ENCODE data around the gene TPSB2. TPM values are rescaled to one million over a fixed set of nuclear protein-coding genes. Genes with fewer than 3 reads are reported as not detected.
"Not testable (repeated sequence)": the region's sequence is repeated elsewhere in the genome, so short reads cannot be mapped to it uniquely, and the experiment has no call there.

The TPSB2 gene
- total RNA-seq, 1 donor from 2014 or later, result not detected

GRCh38 chr16:1269418-1269817 lies 39.4 kb upstream of the TPSB2 start:
- H3K27me3 Mint-ChIP-seq (ENCODE audit: low read depth); H3K4me1 Mint-ChIP-seq (ENCODE audit: low read depth); intact Hi-C loops (cut with micrococcal nuclease); H3K36me3 Mint-ChIP-seq (ENCODE audit: low read depth); H3K9me3 Mint-ChIP-seq; H3K4me3 Mint-ChIP-seq (ENCODE audit: low read depth); DNase-seq (ENCODE audit: low spot score); H3K27ac Mint-ChIP-seq: not testable (repeated sequence)

GRCh38 chr16:1265826-1266225 lies 35.8 kb upstream of the TPSB2 start:
- intact Hi-C loops (cut with micrococcal nuclease), result no loop called here
- no peaks in the 10 kb centered on the region for H3K4me1 Mint-ChIP-seq (ENCODE audit: low read depth)
- H3K36me3 Mint-ChIP-seq (ENCODE audit: low read depth), result no peaks in the 10 kb centered on the region
- peaks cover 3% of the 10 kb centered on the region for H3K27me3 Mint-ChIP-seq (ENCODE audit: low read depth)
- no peak overlapping the region for H3K4me3 Mint-ChIP-seq (ENCODE audit: low read depth)
- no peak overlapping the region for H3K27ac Mint-ChIP-seq
- peaks cover 10% of the 10 kb centered on the region for H3K9me3 Mint-ChIP-seq
- DNase-seq (ENCODE audit: low spot score), result no peak

- no peaks in the 10 kb centered on the region for H3K36me3 Mint-ChIP-seq (ENCODE audit: low read depth)
- intact Hi-C loops (cut with micrococcal nuclease), result no loop called here
- H3K27ac Mint-ChIP-seq, result no peak overlapping the region
- peaks cover 8% of the 10 kb centered on the region for H3K27me3 Mint-ChIP-seq (ENCODE audit: low read depth)
- no peak overlapping the region for H3K4me3 Mint-ChIP-seq (ENCODE audit: low read depth)
- H3K9me3 Mint-ChIP-seq, result peaks cover 10% of the 10 kb centered on the region
- DNase-seq (ENCODE audit: low spot score), result no peak
- no peaks in the 10 kb centered on the region for H3K4me1 Mint-ChIP-seq (ENCODE audit: low read depth)
Observed at GRCh38 chr16:1265090-1265630, 35.2 kb upstream of the TPSB2 start.

- no peak overlapping the region for H3K27ac Mint-ChIP-seq
- no peaks in the 10 kb centered on the region for H3K36me3 Mint-ChIP-seq (ENCODE audit: low read depth)
- intact Hi-C loops (cut with micrococcal nuclease), result no loop called here
- H3K4me3 Mint-ChIP-seq (ENCODE audit: low read depth), result no peak overlapping the region
- H3K9me3 Mint-ChIP-seq, result peaks cover 10% of the 10 kb centered on the region
- peaks cover 8% of the 10 kb centered on the region for H3K27me3 Mint-ChIP-seq (ENCODE audit: low read depth)
- H3K4me1 Mint-ChIP-seq (ENCODE audit: low read depth), result no peaks in the 10 kb centered on the region
- no peak for DNase-seq (ENCODE audit: low spot score)
Observed at GRCh38 chr16:1264345-1265089, 34.5 kb upstream of the TPSB2 start.

- Mint-ChIP-seq H3K4me3 (ENCODE audit: low read depth) (no peak overlapping the region), H3K36me3 (ENCODE audit: low read depth) (no peaks in the 10 kb centered on the region)
Observed at GRCh38 chr16:1263591-1264344, 33.8 kb upstream of the TPSB2 start.

GRCh38 chr16:1262846-1263221 lies 32.9 kb upstream of the TPSB2 start:
- Mint-ChIP-seq H3K27me3 (ENCODE audit: low read depth) (peaks cover 10% of the 10 kb centered on the region), H3K27ac (no peak overlapping the region), H3K4me1 (ENCODE audit: low read depth) (no peaks in the 10 kb centered on the region), H3K4me3 (ENCODE audit: low read depth) (no peak overlapping the region), H3K36me3 (ENCODE audit: low read depth) (no peaks in the 10 kb centered on the region), H3K9me3 (peaks cover 10% of the 10 kb centered on the region)
- intact Hi-C loops (cut with micrococcal nuclease), result no loop called here
- no peak for DNase-seq (ENCODE audit: low spot score)

More at GRCh38 chr16:1263591-1264344, 33.8 kb upstream of the TPSB2 start:
- Mint-ChIP-seq H3K9me3 (peaks cover 10% of the 10 kb centered on the region), H3K27me3 (ENCODE audit: low read depth) (peaks cover 10% of the 10 kb centered on the region), H3K4me1 (ENCODE audit: low read depth) (no peaks in the 10 kb centered on the region), H3K27ac (no peak overlapping the region)
- DNase-seq (ENCODE audit: low spot score), result no peak
- intact Hi-C loops (cut with micrococcal nuclease), result no loop called here

GRCh38 chr16:1262210-1262845 lies 32.3 kb upstream of the TPSB2 start:
- Mint-ChIP-seq H3K4me3 (ENCODE audit: low read depth) (no peak overlapping the region), H3K9me3 (peaks cover 10% of the 10 kb centered on the region), H3K36me3 (ENCODE audit: low read depth) (no peaks in the 10 kb centered on the region), H3K27ac (no peak overlapping the region), H3K27me3 (ENCODE audit: low read depth) (peaks cover 10% of the 10 kb centered on the region), H3K4me1 (ENCODE audit: low read depth) (no peaks in the 10 kb centered on the region)
- no peak for DNase-seq (ENCODE audit: low spot score)
- intact Hi-C loops (cut with micrococcal nuclease), result no loop called here

GRCh38 chr16:1261131-1261892 lies 31.3 kb upstream of the TPSB2 start:
- no peak overlapping the region for H3K4me3 Mint-ChIP-seq (ENCODE audit: low read depth)

GRCh38 chr16:1260101-1260680 lies 30.2 kb upstream of the TPSB2 start:
- Mint-ChIP-seq H3K9me3 (peaks cover 10% of the 10 kb centered on the region), H3K36me3 (ENCODE audit: low read depth) (no peaks in the 10 kb centered on the region), H3K27ac (no peak overlapping the region), H3K4me3 (ENCODE audit: low read depth) (no peak overlapping the region), H3K27me3 (ENCODE audit: low read depth) (peaks cover 10% of the 10 kb centered on the region), H3K4me1 (ENCODE audit: low read depth) (no peaks in the 10 kb centered on the region)
- intact Hi-C loops (cut with micrococcal nuclease), result no loop called here
- no peak for DNase-seq (ENCODE audit: low spot score)

More at GRCh38 chr16:1261131-1261892, 31.3 kb upstream of the TPSB2 start:
- H3K27ac Mint-ChIP-seq, result no peak overlapping the region
- H3K9me3 Mint-ChIP-seq, result peaks cover 10% of the 10 kb centered on the region
- no peaks in the 10 kb centered on the region for H3K36me3 Mint-ChIP-seq (ENCODE audit: low read depth)
- peaks cover 10% of the 10 kb centered on the region for H3K27me3 Mint-ChIP-seq (ENCODE audit: low read depth)
- DNase-seq (ENCODE audit: low spot score), result no peak
- intact Hi-C loops (cut with micrococcal nuclease), result no loop called here
- no peaks in the 10 kb centered on the region for H3K4me1 Mint-ChIP-seq (ENCODE audit: low read depth)

GRCh38 chr16:1259760-1260068 lies 29.7 kb upstream of the TPSB2 start:
- Mint-ChIP-seq H3K4me1 (ENCODE audit: low read depth) (no peaks in the 10 kb centered on the region), H3K9me3 (peaks cover 7% of the 10 kb centered on the region), H3K27me3 (ENCODE audit: low read depth) (peaks cover 10% of the 10 kb centered on the region), H3K4me3 (ENCODE audit: low read depth) (no peak overlapping the region), H3K36me3 (ENCODE audit: low read depth) (no peaks in the 10 kb centered on the region), H3K27ac (no peak overlapping the region)
- no peak for DNase-seq (ENCODE audit: low spot score)
- intact Hi-C loops (cut with micrococcal nuclease), result no loop called here

- Mint-ChIP-seq H3K27ac (no peak overlapping the region), H3K4me1 (ENCODE audit: low read depth) (no peaks in the 10 kb centered on the region), H3K36me3 (ENCODE audit: low read depth) (no peaks in the 10 kb centered on the region), H3K27me3 (ENCODE audit: low read depth) (peaks cover 10% of the 10 kb centered on the region), H3K9me3 (peaks cover 2% of the 10 kb centered on the region), H3K4me3 (ENCODE audit: low read depth) (no peak overlapping the region)
- intact Hi-C loops (cut with micrococcal nuclease), result no loop called here
- DNase-seq (ENCODE audit: low spot score), result no peak
Observed at GRCh38 chr16:1258906-1259759, 29.1 kb upstream of the TPSB2 start.
